GM21423 (cell line): Measurements from ENCODE around the gene TPM4.
A peak's percentile ranks its signal among the peaks of the same experiment; 100 is the strongest.

Experiments used
- ATAC-seq: cut with Tn5 transposase; IDR thresholded peaks from one replicate; pipeline ENCODE4 v1.9.1; 2021; ENCODE audit warnings: mild to moderate bottlenecking, moderate library complexity; ENCODE audit not compliant: unreplicated experiment

The TPM4 gene

DNA sequence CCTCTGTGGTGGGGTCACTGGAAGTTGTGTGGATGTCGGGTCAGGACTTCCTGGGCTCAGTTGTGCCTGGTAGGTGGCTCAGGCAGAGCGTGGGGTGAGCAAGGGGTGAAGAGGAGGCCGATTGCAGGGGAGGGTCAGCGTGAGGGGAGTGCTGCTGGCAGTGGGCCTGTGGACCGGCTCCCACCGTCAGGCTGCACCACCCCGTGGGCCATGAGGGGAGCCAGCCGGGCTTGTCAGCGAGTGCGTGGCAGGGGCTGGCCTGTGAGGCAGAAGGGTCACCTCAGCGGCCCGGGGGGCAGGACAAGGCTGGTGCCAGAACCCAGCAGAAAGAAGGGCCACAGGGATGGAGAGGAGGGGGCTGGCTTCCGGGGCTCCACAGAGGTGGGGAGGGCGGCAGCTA is 48.7 kb downstream of the TPM4 start:
- ATAC-seq, result no peak

DNA sequence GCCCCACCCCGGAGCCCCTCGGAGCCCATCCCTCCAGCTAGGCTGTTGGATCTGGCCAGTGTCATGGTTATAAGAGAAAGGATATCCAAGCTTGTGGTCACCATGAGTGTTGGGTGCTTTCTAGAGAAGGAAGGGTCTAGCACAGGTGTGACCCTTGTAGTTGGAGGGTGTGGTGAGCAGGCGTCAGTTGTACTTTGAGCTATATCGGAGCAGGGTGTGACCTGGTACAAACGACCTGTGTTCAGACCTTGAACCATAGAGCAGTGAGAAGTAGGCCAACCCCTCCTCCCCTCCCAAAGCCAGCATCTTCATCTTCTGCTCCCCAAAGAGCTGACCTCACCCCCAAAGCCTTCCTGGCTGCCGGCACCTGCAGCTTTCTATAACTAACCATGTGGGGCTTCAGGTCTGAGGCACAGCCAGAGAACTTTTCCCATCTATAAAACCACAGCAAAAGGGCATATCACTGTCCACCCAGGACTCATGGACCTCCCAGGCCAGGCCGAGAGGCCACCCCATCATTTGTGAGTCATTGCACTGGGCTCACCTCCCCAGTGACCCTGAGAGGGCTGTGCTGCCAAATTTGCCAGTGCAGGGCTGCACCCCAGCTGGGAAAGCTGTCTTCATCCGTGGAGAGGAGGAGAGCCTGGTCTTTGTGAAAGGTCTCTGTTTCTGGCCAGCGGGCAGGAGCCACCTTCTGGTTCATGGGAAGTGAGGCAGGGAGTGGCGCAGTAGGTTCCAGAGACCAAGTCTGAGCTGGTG is 49.6 kb downstream of the TPM4 start:
- ATAC-seq, result no peak

DNA sequence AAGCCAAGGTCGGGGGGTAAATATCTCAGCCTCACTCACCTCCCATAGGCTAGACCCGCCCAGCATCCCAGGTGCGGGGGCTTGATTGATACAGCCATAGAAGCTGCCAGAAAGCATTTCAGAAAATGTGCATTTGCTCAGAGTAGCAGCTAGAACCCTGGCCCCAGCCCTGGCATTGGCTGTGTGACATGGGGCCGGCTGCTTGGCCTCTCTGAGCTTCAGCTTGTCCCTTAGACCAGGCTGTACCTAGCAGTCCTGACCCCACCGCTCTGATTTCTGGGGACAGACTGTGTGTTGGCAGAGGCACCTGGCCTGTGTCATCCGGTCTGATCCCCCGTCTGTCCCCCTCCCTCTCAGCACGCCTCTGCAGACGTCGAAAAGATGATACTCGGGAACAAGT is 50.8 kb downstream of the TPM4 start:
- no peak for ATAC-seq

DNA sequence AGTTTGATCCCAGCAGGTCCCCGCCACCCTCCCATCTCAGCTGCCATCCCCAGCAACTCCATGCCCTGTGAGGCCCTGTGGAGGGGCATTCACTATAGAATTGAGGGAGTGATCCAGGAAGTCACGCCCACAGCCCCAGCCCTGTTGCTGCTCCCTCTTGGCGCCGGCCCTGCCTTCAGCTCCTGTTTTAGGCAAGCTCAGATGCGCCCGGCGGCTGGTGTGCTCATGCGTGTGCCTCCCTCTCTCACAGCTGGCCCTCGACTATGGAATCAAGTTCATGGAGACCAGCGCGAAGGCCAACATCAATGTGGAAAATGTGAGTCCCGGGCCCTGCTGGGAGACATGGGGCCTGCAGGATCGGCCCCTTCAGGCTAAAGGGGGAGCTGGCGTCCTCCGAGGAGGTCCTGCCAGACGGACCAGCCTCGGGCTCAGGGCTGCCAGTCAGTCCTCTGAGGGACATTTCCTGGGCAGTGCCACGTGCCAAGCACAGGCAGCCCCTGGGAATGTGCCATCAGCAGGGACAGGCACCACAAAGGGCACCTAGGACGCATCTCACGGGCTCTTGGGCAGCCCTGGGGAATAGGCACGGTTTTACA is 51.6 kb downstream of the TPM4 start:
- no peak for ATAC-seq

DNA sequence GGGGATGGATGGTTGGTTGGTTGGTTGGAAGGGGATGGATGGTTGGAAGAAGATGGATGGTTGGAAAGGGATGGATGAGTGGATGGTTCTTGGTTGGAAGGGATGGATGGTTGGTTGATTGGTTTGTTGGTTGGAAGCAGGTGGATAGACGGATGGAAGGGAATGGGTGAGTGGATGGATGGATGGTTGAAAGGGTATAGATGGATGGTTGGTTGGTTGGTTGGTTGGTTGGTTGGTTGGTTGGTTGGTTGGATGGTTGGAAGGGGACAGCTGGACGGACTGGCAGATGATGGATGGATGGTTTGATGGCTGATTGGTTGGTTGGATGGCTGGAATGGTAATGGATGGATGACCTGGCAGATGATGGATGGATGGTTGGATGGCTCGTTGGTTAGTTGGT is 55.4 kb downstream of the TPM4 start:
- ATAC-seq, result no peak

DNA sequence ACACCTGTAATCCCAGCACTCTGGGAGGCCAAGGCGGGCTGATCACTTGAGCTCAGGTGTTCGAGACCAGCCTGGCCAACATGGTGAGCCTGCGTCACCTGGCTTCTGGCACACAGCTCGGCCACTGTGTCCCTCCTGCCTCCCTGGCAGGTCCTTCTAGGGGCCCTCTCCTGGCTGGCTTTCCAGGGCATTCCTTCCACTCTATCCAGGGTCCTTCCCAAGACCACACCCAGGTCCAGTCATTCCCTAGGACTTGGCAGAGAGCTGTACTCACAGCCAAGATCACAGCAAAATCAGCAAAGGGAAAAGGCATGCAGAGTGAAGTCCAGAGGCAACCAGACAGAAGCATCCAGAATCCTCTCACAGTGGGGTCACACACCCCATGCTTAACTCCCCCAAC is 57.5 kb downstream of the TPM4 start:
- ATAC-seq, result no peak

DNA sequence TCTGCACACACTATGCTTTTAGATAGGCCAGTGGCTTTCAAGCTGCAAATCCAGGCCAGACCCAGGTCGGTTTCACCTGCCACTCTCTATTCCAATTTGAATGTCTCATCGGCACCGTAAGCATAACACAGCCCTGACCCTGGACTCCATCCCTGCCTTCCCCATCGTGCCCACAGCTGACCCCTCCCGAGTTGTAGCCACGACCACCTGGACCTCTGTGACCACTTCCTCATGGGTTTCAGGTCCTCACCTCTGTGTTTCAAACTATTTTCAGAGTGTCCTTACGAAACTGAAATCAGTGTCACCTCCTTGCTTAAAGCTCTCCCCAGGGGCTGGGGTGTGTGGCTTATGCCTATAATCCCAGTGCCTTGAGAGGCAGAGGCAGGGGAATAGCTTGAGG is 58.2 kb downstream of the TPM4 start:
- peak; percentile 42 for ATAC-seq

DNA sequence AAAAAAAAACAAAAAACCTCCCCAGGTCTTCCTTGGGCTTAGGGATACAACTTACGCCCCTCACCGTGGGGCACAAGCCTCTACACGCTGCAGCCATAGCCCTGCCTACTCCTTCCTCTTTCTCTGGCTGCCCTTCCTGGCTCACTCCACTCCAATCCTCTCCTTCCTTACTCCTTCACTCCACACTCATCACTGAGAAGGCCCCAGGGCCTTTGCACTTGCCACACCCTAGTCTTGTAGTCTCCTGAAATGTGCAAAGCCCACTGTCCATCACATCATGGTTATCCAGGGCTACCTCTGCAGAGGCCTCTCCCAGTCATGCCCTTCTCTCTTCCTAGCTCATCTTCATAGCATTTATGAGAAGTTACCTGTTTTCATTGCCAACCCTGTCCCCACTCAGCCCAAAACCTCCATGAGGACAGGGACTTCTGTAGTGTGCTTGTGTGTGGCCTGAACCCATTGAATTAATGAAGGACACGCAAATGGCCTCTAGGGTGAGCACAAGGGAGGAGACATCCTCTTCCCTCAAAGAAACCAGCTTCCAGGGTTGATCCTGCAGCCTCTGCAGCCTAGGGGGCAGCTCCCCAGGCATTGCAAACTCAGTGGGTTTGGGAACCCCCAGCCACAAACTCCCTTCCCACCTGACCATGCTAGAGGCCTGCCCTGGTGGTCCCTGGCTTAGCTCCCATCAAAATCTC is 59.3 kb downstream of the TPM4 start:
- no peak for ATAC-seq

DNA sequence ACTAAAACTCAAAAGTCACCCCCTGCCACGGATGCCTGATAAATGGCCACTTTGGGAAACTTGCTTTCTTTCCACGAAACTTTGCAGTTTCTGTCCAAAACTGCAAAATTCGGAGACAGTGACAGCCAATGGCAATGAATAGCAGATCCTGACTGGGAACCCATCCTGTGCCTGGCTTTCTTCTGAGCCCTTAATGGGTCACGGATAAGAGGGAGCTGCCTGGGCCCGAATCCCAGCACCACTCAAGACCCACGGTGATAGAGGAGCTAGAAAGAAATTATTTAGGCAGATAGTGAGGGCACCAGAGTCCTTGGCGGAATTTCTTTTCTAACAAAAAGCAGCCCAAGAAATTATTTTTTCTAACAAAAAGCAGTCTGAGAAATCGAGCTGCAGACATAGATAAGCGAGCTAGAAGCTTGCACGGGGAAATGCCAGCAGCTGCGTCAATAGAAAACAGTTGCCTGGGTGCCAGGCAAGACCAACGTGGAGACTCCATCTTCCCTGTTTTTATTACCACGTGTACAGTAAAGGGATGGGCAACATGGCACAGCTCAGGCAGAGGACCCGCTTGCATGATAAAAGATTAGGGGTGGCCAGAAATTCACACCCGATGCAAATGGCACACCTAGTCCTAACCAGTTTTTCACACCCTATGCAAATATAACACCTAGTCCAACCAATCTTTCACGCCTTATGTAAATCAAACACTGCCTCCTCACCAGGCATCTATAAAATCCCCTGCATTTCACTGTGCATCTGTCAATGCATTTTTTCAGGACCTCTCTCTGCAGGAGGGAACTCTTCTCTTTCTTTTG is 60.1 kb downstream of the TPM4 start:
- no peak for ATAC-seq

DNA sequence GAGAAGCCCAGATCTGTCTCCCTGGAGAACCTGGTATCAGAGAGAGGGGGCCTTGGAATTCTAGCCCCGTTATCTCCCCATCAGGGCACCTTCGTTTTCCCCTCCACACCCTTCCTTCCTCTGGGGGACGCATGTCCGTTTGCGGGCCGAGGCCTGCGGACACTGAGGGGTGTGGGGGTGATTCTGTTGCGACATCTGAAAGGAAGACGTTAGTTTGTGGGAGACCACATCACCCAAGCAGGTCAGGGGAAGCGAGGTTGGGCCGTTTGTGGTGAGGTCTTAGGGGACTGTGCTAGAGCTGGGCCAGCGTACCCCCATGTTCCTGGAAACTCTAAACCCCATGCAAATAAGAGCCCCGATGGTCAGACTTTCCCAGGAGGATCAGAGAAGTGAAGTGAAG is 63.5 kb downstream of the TPM4 start:
- ATAC-seq, result no peak

DNA sequence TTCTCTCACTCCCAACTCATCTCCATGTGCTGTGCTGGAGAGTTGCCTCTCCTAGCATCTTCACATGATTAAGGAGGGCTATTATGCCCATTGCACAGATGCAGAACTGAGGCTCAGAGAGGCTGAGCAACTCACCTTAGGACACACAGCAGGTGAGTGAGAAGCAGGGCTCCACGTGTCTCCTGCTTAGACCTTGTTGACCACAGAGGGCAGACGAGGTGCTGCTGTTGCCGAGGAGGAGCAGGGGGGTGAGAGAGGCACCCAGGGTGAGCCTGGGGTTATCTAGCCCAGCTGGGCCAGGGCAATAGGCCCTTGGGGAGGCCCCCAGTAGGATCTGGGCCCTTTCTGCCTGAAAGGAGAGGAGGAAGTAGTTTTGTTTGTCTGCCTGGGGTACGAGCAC is 64.7 kb downstream of the TPM4 start:
- ATAC-seq, result peak; percentile 44

DNA sequence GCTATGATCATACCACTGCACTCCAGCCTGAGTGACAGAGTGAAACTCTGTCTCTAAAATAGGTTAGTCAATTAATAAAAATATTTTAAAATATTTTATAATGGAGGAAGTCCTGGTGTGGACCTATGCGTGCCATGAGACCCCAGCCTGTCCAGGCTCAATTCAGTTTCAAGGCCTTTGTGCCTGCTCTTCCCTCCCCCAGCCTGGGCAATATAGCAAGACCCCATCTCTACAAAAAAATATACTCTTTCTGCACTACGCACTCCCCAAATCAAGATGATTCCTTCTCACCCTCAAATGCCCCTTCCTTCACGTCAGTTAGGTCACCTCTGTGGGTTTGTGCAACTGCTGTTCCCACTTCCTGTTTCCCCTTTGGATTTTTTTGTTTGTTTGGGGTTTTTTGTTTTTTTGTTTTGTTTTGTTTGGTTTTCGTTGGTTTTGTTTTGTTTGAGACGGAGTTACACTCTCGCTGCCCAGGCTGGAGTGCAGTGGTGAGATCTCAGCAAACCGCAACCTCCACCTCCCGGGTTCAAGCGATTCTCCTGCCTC is 65.8 kb downstream of the TPM4 start:
- no peak for ATAC-seq

DNA sequence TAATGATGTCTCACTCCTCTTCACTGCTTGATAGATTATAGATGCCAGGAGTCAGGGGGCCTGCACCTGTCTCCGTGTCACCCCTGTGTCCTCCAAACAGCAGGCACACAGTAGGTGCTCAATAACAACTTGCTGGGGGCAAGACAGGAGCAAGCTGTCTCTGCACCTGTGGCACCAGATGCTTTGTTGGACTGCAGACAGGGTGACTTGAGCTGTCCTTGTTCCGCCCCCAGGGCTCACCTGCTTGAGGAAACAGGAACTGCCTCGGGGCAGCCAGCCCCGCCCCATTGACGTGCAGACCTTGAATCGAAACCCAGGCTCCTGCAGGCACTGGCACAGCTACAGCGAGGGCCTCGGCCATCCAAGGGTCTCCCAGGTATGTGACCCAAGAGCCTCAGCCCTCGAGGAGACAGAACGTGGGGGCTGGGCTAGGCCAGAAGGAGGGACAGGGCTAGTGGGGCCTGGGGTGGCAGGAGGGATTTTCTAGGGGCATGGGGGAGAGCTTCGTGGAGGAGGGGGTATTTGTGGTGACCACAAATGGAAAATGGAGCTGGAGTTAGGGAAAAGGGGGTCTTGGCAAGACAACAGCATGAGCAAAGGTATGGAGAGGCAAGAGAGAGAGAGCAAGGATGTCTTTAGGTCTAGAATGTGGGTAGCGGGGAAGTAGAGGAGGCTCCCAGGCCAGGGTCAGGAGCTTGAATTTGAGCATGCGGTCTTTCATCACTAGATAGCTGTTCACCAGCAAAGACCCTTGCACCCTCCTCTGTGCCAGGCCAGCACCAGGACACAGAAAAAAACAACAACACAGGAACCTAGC is 67.3 kb downstream of the TPM4 start, which contains the start of gene HSH2D:
HSH2D (plus strand) TSS at position 287 of the 817 bp plus-strand sequence. CDS start 5,066 bp downstream, outside the sequence.
- ATAC-seq, result peak; percentile 56

DNA sequence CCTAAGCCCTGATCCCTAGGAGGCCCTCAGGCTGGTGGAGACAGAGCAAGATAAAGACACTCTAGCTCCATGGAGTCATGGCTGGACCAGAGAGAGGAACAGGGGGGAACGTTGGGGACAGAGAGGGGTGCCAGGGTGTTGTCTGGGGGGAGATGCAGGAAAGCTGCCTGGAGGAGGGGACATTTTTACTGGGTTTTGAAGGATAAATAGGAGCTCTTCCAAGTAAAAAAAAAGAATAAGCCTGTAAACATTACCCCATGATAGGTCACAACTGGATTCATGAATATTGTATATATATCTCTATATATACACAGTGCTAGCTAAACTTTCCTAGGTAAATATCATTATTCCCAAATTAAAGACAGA is 67.9 kb downstream of the TPM4 start:
- ATAC-seq, result no peak

DNA sequence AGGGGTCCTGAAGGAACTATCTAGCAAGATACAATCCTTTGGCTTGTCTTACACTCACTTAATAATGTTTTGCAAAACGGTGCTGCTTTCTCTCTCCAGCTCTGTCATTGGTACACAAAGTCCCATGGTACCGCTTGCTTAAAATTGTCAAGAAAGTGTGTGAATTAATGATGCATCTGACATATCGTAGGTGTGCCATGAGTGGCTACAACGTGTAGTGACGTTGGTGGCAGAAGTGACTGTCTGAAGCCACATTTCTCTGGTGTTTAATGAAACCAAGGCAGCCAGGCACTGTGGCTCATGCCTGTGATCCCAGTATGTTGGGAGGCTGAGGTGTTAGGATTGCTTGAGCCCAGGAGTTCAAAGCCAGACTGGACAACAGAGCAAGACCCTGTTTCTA is 69.8 kb downstream of the TPM4 start:
- ATAC-seq, result no peak

DNA sequence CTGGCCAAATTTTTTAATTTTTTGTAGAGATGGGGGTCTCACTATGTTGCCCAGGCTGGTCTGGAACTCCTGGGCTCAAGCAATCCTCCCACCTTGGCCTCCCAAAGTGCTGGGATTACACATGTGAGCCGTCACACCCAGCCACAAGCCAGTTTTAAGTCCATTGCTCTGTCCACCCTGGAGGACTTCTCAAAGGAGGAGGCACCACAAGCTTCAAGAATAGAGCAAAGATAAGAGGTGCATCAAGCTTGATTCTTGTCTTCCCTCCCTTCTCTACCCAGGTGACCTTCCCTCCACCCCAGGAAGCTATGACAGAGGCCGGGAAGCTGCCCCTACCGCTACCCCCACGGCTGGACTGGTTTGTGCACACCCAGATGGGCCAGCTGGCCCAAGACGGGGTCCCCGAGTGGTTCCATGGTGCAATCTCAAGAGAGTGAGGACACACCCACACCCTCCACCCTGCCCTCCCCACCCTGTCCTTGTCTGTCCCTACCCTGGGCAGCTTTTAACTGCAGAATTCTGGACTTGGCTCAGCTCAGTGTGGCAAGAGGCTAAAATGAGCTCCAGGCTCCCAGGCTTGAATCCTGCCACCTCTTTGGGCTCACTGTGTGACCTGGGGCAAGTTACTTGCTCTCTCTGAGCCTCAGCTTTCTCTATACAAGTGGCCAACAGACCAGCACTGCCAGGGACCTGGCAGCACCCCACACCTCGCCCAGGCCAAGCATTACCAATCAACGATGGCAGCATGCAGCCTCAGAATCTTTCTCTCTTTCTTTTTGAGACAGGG is 72.3 kb downstream of the TPM4 start:
- no peak for ATAC-seq
